ENCODE results near the gene NDUFA13.

NDUFA13 gene

GRCh38 chr19:19489804-19490204, 26.2 kb upstream of the NDUFA13 start:
- no peak for DNase-seq

DNA sequence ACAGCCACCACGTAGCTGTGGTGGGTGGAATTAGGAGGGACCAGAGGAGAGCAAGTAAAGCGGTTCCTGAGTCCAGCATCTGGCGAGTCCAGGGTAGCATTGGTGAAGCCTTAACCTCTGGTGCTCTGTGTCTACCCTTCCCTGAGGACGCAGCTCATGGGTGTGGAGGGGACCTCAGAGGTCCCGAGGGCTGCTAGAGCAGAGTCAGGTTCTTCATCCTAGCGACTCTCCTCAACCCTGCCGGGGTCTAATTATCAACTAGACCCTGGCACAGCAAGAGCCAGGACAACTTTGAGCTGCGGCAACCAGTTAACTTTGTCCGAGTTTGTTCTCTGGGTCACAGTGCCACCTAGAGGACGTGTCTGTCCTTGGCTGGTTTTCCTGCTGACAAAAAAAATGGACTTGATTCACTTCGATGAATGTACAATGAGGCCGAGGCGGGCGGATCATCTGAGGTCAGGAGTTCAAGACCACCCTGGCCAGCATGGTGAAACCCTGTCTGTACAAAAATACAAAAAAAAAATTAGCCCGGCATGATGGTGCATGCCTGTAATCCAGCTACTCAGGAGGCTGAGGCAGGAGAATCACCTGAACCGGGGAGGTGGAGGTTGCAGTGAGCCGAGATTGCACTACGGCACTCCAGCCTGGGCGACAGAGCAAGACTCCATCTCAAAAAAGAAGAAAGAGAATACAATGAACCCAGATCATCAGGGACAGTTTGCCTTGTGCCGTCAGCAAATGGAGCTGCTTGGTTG, 25.6 kb upstream of the NDUFA13 start:
- DNase-seq, result peak; percentile 84

DNA sequence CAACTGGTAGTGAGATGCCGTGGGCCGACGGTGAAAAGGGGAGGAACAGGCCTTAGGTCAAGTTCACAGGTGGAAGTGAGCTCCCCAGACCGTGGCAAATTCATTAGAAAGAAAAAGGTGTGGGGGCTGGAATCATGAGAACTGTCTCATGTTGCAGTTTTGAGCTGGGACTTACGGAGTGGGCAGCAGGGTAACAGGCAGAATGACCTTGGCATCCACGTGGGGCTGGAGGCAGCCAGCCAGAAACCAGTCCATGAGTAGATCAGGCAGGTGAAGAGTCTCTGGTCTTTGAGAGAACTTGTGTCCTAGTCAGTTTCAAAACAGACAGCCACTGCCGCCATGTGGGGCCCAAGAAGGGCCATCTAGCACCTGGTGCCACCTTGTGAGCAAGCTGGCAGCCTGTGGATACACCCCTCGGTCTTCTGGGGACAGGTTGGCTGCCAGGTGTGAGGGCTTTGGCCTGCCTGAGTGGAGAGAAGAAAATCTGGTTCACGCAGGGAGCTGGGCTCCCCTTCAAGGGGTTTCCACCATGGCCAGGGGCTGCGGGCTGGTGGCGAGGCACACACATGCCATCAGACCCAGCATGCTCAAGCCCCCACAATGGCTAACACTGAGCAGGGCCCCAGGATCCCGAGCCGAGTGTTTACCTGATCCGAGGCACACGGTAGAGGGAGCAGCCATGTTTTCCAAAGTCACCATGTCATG, 24.6 kb upstream of the NDUFA13 start:
- no peak for DNase-seq

GRCh38 chr19:19492026-19492610, 23.9 kb upstream of the NDUFA13 start:
- no peak for DNase-seq

- DNase-seq, result no peak
Measured at GRCh38 chr19:19493841-19494546, 22.0 kb upstream of the NDUFA13 start.

GRCh38 chr19:19495614-19496603, 20.1 kb upstream of the NDUFA13 start:
- DNase-seq, result no peak

- no peak for DNase-seq
Measured at GRCh38 chr19:19498255-19498991, 17.6 kb upstream of the NDUFA13 start.

GRCh38 chr19:19499272-19499995, 16.6 kb upstream of the NDUFA13 start:
- DNase-seq, result no peak

GRCh38 chr19:19500975-19501644, 14.9 kb upstream of the NDUFA13 start:
- DNase-seq, result no peak

DNA sequence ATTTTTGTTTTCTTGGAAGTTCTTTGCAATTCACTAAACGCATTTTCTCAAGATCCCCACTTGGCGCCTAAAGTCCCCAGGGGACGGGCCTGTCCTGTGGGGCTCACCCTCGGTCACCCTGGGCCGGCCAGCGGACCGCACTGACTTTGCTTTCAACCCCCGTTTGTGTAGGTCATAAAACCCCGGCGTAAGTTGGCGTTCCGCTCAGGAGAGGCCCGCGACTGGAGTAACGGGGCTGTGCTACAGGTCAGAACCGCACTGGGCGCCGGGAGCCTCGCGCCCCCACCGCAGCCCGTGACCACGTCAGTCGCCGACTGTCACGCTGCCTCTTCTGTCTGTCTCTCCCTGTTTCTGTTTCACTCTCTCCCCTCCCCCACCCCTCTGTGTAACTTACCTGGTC, 14.2 kb upstream of the NDUFA13 start:
- DNase-seq, result no peak

- DNase-seq, result no peak
Measured at GRCh38 chr19:19502281-19502680, 13.7 kb upstream of the NDUFA13 start.

- DNase-seq, result no peak
Measured at GRCh38 chr19:19502808-19503602, 13.0 kb upstream of the NDUFA13 start.

DNA sequence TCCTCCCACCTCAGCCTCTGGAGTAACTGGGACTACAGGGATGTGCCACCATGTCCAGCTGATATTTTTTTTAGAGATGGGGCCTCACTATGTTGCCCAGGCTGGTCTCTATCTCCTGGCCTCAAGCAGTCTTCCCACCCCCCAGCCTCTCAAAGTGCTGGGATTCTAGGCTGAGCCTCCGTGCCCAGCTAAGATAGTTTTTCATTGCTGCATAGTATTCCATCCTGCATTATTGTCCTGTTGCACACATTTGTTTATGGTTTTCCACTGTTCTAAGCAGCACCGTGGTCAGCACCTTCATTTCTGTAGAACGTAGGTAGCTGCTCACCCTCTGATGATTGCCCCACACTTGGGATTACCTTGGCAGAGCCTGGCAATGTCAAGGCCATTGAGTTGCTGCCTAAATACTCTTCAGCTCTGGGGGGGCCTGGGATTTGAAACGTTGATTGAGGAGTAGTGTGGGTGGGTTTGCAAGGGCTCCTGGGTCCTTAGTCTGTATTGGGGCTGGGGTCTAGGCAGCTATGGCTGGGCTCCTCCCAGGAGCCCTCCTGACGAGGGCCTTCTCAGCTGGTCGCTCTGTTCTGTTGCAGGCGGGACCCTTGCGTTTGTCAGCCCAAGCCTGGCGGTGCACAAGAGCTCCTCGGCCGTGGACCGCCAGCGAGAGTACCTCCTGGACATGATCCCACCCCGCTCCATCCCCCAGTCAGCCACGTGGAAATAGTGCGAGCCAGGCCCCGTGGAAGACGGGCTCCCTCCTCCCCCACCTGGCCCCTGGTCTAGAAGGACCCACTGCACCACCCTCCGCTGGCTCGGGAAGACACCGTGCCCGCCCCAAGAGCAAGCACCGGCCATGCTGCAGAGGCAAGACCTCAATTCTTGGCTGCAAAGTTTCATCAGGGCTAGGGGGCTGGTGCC, 11.0 kb upstream of the NDUFA13 start:
- no peak for DNase-seq

DNA sequence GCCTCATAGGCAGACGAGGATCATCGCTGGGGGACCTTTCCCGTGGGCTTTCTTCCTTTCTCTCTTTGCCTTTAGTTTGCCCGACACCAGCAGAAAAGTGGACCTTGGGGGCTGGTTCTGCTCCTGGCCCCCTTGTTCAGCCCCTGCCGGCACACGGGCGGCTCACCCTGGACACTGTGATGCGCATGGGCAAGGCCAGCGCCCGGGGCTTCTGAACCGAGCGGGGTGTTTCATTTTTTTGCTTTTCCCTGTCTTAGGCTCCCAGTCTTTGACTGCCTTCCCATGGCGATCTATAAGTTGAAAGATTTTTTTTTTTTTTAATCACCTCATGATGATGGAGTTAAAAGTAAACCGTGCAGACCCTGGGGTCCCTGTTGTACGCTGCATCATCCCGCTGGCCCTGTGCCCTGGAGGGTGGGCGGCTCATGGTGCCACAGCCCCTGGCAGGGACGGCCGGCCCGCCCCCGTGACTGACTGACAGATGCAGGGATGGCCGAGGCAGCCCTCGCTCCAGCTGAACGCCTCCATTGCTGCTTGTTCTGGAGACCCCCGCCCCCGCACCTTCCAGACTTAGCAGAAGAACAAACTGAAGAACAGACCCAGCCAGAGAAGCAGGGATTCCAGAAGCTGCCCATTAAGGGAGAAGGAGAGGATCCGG, 10.2 kb upstream of the NDUFA13 start:
- DNase-seq, result no peak

- no peak for DNase-seq
Measured at GRCh38 chr19:19506592-19506991, 9.4 kb upstream of the NDUFA13 start.

DNA sequence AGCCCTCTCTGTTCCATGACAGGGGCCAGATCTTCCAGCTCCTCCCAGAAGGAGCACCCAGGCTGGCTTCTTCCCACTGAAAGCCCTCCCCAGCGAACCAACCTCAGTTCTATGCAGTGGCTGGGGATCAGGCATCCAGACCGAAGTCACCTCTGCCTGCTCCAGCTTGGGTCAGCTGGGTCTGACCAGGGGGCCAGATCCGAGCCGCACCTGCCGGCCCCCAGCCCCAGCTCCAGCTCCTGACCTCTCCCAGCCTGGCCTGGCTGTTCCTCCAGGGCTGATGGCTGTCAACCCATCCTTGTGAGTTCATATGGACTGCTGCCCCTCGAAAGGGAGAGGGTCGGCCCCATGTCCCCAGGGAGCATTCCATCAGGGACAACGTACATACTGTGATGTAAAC, 8.7 kb upstream of the NDUFA13 start:
- DNase-seq, result no peak

DNA sequence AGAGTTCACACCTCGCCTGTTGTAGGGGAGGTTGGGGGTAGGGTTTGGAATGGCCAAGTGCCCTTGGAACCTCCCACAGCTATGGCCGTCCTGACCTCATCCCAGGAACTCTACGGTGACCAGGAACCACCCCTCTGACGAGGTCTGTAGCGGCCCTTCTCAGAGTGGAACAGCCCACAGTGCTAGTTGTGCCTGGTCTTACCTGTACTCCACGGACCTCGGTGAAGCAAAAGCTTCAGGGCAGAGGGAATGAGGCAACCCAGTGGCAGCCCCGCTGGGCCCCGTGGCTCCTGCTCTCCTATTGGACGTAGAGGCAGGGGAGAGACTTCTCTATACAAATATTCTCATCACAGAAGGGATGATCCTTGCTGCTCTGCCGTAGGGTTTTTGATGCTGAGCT, 7.8 kb upstream of the NDUFA13 start:
- no peak for DNase-seq

DNA sequence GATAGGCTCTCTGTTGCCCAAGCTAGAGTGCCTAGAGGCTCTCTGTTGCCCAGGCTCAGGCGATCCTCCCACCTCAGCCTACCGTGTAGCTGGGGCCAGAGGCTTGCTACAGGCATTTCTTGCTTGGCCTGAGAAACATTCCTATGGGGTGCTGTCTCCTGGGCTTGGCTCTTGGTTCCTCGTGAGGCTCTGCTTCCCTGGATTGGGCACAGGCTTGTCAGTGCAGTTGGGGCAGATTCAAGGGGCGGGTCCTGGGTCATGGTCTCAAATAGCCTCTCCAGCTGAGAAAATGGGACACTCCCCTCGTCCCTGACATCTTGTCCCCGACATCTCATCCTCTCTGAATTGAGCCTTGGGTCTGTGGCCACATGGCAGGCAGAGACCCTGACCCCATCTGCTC, 5.6 kb upstream of the NDUFA13 start:
- no peak for DNase-seq

All from activated CD4-positive, alpha-beta T cell treated with anti-CD3 and anti-CD28 coated beads, Interleukin-2, amount 50 U/mL, for 16 hours (primary cell).